ENCODE data around the gene NEAT1.

- TF ChIP-seq, protein P1, sequence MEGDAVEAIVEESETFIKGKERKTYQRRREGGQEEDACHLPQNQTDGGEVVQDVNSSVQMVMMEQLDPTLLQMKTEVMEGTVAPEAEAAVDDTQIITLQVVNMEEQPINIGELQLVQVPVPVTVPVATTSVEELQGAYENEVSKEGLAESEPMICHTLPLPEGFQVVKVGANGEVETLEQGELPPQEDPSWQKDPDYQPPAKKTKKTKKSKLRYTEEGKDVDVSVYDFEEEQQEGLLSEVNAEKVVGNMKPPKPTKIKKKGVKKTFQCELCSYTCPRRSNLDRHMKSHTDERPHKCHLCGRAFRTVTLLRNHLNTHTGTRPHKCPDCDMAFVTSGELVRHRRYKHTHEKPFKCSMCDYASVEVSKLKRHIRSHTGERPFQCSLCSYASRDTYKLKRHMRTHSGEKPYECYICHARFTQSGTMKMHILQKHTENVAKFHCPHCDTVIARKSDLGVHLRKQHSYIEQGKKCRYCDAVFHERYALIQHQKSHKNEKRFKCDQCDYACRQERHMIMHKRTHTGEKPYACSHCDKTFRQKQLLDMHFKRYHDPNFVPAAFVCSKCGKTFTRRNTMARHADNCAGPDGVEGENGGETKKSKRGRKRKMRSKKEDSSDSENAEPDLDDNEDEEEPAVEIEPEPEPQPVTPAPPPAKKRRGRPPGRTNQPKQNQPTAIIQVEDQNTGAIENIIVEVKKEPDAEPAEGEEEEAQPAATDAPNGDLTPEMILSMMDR (IDR thresholded peaks at IDR 0.05; ENCODE audit: low read depth, low read length), result no peak
- TF ChIP-seq MAX (IDR thresholded peaks at IDR 0.05; ENCODE audit: low read depth, low read length), result no peak
- TF ChIP-seq POLR2A (IDR thresholded peaks at IDR 0.05; ENCODE audit: extremely low read depth, insufficient read length), result no peak
These were observed 3.2 kb upstream of the NEAT1 start for GRCh38 chr11:65419460-65419771.

All from NB4 (cell line).